A673 (cell line): ENCODE results near the gene PUM1.

ENCODE experiments used
- EZH2 ChIP-seq: fragments of 200-600 bp; sonication (generic); IDR thresholded peaks from 2 replicates; pipeline ENCODE4 v1.6.1; 2017; ENCODE audit warnings: borderline replicate concordance, low read depth, mild to moderate bottlenecking, mixed read lengths, antibody characterized with exemption, low read length; ENCODE audit not compliant: poor library complexity, severe bottlenecking
- TF ChIP-seq, protein P1 (sequence below): fragments of 300-800, 200-600 bp; sonication (generic); conservative IDR thresholded peaks from 2 replicates; pipeline ENCODE4 v1.5.1; 2017; ENCODE audit warnings: low read depth, mild to moderate bottlenecking, antibody characterized with exemption, low read length, moderate library complexity, mixed read lengths

DNA sequence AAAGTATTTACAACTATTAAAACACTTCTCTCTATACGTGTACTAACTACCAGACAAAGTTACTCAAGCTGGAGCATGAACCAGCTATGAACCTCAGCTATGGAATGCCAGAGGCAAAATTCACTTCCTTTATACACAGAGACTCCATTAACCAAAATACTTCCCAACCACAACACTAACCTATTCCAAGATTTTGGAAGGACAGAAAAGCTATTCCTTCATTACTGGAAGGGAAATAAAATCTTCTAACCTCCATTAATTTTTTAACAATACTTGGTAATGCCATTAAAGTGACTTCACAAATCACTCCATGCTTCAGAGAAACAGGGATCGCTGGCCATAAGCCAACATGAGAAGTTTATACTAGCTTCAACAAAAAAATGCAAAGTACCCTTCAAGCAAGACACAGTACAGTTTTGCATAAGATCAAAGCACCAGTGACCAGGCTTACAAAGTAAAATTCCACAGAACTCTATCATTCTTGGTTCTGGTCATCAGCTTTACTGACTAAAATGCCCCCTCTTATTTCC lies 58.0 kb downstream of the PUM1 start:
- TF ChIP-seq, protein P1, sequence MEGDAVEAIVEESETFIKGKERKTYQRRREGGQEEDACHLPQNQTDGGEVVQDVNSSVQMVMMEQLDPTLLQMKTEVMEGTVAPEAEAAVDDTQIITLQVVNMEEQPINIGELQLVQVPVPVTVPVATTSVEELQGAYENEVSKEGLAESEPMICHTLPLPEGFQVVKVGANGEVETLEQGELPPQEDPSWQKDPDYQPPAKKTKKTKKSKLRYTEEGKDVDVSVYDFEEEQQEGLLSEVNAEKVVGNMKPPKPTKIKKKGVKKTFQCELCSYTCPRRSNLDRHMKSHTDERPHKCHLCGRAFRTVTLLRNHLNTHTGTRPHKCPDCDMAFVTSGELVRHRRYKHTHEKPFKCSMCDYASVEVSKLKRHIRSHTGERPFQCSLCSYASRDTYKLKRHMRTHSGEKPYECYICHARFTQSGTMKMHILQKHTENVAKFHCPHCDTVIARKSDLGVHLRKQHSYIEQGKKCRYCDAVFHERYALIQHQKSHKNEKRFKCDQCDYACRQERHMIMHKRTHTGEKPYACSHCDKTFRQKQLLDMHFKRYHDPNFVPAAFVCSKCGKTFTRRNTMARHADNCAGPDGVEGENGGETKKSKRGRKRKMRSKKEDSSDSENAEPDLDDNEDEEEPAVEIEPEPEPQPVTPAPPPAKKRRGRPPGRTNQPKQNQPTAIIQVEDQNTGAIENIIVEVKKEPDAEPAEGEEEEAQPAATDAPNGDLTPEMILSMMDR: no peak
- no peak for TF ChIP-seq EZH2
